ENCODE measurements around the gene ASB7.

Gene ASB7

GRCh38 chr15:100684591-100684990 is 82.2 kb downstream of the ASB7 start:
- FAIRE-seq (no peak), DNase-seq (ENCODE audit: low spot score) (no peak)

- no peak for DNase-seq (ENCODE audit: low spot score)
- FAIRE-seq: no peak
These were observed 83.8 kb downstream of the ASB7 start for GRCh38 chr15:100686021-100686724.

GRCh38 chr15:100686725-100687473 is 84.5 kb downstream of the ASB7 start:
- DNase-seq (ENCODE audit: low spot score) (no peak), FAIRE-seq (no peak)

- no peak for FAIRE-seq
- DNase-seq (ENCODE audit: low spot score): no peak
These were observed 85.3 kb downstream of the ASB7 start for GRCh38 chr15:100687582-100688141.

- FAIRE-seq: no peak
These were observed 86.2 kb downstream of the ASB7 start for GRCh38 chr15:100688549-100689120.

GRCh38 chr15:100689131-100689899 is 86.9 kb downstream of the ASB7 start:
- no peak for DNase-seq (ENCODE audit: low spot score)
- no peak for FAIRE-seq

More at GRCh38 chr15:100688549-100689120, 86.2 kb downstream of the ASB7 start:
- no peak for DNase-seq (ENCODE audit: low spot score)

- no peak for FAIRE-seq
These were observed 87.8 kb downstream of the ASB7 start for GRCh38 chr15:100690032-100690794.

GRCh38 chr15:100690795-100691158 is 88.4 kb downstream of the ASB7 start:
- FAIRE-seq: no peak
- no peak for DNase-seq (ENCODE audit: low spot score)

More at GRCh38 chr15:100690032-100690794, 87.8 kb downstream of the ASB7 start:
- no peak for DNase-seq (ENCODE audit: low spot score)

- FAIRE-seq (no peak), DNase-seq (ENCODE audit: low spot score) (no peak)
These were observed 88.9 kb downstream of the ASB7 start for GRCh38 chr15:100691321-100691720.

- FAIRE-seq: no peak
- no peak for DNase-seq (ENCODE audit: low spot score)
These were observed 89.9 kb downstream of the ASB7 start for GRCh38 chr15:100692246-100692645.

- no peak for DNase-seq (ENCODE audit: low spot score)
- no peak for FAIRE-seq
These were observed 90.3 kb downstream of the ASB7 start for GRCh38 chr15:100692671-100693070.

- DNase-seq (ENCODE audit: low spot score): no peak
- FAIRE-seq: no peak
These were observed 91.1 kb downstream of the ASB7 start for GRCh38 chr15:100693451-100693850.

GRCh38 chr15:100694381-100695021 is 92.1 kb downstream of the ASB7 start:
- FAIRE-seq (no peak), DNase-seq (ENCODE audit: low spot score) (no peak)

GRCh38 chr15:100695048-100695447 is 92.7 kb downstream of the ASB7 start:
- FAIRE-seq (no peak), DNase-seq (ENCODE audit: low spot score) (no peak)

- no peak for FAIRE-seq
- DNase-seq (ENCODE audit: low spot score): no peak
These were observed 94.1 kb downstream of the ASB7 start for GRCh38 chr15:100696452-100696851.

Measured in urothelium cell line (cell line).